Epithelial cell of proximal tubule (primary cell): ENCODE results near the gene NUPR1. TPM values are rescaled to one million over a fixed set of nuclear protein-coding genes. Genes with fewer than 3 reads are reported as not detected.
A peak's percentile ranks its signal among the peaks of the same experiment; 100 is the strongest.

Experiments used
- DNase-seq: peaks from one replicate; pipeline ENCODE4 v3.0.0-alpha.2; 2011; ENCODE audit warnings: low read depth
- H3K4me3 ChIP-seq: 2 replicates; pipeline ENCODE4 v1.5.1; 2011; ENCODE audit warnings: low read depth, mild to moderate bottlenecking, low read length
- total RNA-seq: library from RNA; depleted of rRNA; stranded (reverse); fragments of >200 nt; gene quantifications from 2 replicates; pipeline ENCODE4 v1.2.3, GENCODE V29; 2015
- TF ChIP-seq, protein P1 (sequence below): conservative IDR thresholded peaks from 2 replicates; pipeline ENCODE4 v1.5.1; 2012; ENCODE audit warnings: low read depth, mild to moderate bottlenecking, low read length

NUPR1 gene
- total RNA-seq, 1 donor from 2014 or later, result not detected

DNA sequence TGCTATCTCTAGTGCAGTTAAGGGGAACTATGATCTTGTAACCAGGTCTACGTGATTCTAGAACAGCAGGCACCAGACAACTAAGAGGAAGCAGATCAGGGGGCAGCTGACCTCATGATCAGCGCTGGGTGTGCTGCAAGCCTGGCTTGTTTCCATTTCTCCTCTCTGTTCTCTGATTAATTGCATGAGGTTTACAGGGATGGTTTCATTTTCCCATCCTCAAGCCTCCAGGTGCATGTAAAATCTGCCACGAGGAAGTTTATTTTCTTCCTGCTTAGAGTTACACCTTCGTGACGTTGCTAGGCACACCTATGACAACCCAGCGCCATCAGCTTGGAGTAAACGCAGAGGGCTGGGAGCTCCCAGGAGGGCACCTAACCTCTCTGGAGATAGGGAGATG, 4.3 kb upstream of the NUPR1 start:
- no peak for DNase-seq
- TF ChIP-seq, protein P1, sequence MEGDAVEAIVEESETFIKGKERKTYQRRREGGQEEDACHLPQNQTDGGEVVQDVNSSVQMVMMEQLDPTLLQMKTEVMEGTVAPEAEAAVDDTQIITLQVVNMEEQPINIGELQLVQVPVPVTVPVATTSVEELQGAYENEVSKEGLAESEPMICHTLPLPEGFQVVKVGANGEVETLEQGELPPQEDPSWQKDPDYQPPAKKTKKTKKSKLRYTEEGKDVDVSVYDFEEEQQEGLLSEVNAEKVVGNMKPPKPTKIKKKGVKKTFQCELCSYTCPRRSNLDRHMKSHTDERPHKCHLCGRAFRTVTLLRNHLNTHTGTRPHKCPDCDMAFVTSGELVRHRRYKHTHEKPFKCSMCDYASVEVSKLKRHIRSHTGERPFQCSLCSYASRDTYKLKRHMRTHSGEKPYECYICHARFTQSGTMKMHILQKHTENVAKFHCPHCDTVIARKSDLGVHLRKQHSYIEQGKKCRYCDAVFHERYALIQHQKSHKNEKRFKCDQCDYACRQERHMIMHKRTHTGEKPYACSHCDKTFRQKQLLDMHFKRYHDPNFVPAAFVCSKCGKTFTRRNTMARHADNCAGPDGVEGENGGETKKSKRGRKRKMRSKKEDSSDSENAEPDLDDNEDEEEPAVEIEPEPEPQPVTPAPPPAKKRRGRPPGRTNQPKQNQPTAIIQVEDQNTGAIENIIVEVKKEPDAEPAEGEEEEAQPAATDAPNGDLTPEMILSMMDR, result no peak
- peak overlapping the region; percentile 18 for H3K4me3 ChIP-seq

DNA sequence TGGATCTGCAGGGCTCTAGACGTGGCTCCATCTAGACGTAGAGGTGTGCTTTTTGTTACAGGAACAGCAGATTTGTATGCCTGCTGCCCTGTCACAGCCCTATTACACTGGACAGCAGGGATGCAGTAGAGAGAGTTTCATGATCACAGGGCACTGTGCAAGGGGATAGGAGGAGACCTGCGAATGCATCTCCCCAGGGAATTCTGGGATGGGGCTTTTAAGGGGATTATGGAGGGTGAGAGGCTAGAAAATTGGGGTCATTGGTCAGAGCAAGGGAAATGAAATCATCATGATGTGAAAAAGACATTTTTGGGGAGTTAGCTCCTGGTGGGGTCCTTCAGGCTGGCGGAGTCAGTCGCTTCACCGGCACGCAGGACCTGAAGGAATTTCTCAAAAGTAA, 3.9 kb upstream of the NUPR1 start:
- DNase-seq, result no peak
- no peak overlapping the region for H3K4me3 ChIP-seq
- TF ChIP-seq, protein P1, result no peak

DNA sequence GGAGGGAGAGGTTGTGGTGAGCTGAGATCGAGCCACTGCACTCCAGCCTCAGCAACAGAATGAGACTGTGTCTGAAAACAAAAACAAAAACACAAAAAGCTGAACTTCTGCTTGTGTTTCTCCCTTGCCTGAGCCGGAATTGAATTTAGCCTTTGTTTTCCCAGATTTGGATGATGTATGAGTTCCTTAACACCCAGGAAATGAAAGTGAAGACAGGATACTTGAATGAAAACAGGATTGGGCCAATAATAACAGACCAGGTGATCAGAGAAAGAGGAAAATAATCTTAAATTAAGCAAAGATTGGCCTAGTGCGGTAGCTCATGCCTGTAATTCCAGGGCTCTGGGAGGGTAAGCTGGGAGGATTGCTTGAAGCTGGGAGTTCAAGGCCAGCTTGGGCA, 1.6 kb upstream of the NUPR1 start:
- no peak overlapping the region for H3K4me3 ChIP-seq
- no peak for DNase-seq

DNA sequence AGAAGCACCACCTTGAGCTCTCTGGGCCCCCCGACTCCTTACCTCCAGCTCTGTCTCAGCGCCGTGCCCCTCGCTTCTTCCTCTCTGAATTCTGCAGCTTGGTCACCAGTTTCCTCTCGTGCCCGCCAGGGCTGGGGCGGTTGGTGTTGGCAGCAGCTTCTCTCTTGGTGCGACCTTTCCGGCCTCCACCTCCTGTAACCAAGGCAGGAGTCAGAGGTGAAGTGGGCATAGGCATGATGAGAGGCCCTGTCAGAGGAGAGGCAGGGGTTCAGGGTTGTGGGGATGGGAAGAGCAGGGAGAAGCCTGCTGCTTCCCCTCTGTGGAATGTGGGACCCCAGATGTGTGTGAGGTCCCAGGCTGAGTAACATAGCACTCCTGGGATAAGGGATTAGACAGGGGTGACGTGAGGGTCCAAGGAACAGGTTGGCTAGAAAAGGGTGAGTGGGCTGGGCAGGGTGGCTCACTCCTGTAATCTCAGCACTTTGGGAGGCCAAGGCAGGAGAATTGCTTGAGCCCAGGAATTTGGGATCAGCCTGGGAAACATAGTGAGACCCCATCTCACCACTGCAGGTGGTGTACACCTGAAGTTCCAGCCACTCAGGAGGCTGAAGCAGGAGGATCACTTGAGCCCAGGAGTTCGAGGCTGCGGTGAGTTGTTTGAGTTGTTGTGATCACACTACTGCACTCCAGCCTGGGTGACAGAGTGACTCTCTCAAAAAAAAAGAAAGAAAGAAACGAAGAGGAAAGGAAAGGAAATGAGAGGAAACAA, 626 bp downstream of the NUPR1 start:
- TF ChIP-seq, protein P1, result no peak
- DNase-seq, result no peak
- H3K4me3 ChIP-seq, result peak overlapping the region; percentile 60

More for the DNA sequence above, 1.6 kb upstream of the NUPR1 start:
- TF ChIP-seq, protein P1, result no peak

DNA sequence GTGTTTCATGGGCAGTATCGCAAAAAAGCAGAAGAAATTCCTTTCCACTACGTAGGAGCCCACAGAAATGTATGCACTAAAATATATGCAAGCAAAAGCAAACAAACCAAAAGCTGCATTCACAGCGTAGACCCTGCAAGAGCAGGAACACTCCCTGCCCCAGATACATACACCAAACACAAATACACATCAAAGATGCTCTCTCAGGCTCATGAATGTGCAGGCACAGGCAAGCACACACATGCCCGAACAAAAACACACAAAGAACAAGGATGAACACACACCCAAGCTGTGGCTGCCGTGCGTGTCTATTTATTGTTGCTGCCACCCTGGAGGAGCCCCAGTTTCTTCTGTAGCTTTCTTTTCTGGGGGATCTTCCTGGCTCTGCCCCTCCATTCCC, 1.7 kb downstream of the NUPR1 start:
- no peak for DNase-seq
- H3K4me3 ChIP-seq, result peak overlapping the region; percentile 60

DNA sequence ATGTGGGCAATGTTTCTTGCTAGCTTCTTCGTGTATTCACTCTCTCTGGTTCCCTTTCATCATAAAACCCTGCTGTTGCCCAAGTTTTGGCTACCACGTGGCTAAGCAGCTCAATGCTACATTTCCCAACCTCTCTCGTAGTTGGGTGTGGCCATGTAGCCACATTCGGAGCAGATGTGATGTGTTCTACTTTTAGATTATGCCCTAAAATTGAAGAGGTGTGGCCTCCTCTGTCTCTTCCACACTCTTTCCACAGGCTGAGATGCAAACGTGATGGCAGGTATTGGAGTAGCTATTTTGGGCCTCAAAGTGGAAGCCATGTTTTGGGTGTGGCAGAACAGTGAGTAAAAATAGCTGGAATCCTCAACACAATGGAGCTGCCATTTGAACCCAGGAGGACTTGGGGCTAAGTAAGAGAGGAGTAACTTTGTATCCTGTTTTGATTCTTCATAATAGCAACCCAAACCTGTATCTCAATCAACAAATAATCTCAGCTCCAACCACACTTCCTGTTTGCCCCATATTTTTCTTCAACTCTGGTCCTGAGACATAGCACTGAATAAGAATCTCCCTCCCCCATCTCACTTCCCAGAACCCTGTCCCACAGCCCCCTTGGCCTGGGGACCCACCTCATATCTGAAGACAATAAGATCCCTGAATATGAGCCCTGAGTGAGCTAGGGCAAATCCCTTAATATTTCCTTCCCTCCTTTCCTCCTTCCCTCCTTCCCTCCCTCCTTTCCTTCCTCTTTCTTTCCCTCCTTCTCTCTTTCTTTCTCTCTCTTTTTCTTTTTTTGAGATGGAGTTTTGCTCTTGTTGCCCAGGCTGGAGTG, 4.0 kb downstream of the NUPR1 start:
- H3K4me3 ChIP-seq, result no peak overlapping the region
- TF ChIP-seq, protein P1, result no peak
- no peak for DNase-seq

More for the DNA sequence above, 1.7 kb downstream of the NUPR1 start:
- TF ChIP-seq, protein P1, result no peak
